Measurements from ENCODE around the gene SHCBP1.
"Not testable (repeated sequence)": the region's sequence is repeated elsewhere in the genome, so short reads cannot be mapped to it uniquely, and the experiment has no call there.

GRCh38 chr16:46623707-46624106 lies 2.5 kb upstream of the SHCBP1 start:
- not testable (repeated sequence) for TF ChIP-seq POLR2A, CTCF (IDR thresholded peaks at IDR 0.05)

All from uterus (tissue), 2 donors.